OCI-LY7 (cell line): ENCODE measurements around the gene RP2. TPM values are rescaled to one million over a fixed set of nuclear protein-coding genes. Genes with fewer than 3 reads are reported as not detected.

Experiments used
- Bru-seq: library from RNA; stranded (reverse); fragments of 400-500 nt; gene quantifications from one replicate; lab custom pipeline; 2021; lab: Mats Ljungman, UMichigan
- BruChase-seq, 2 experiments: library from RNA; stranded (reverse); fragments of 400-500 nt; gene quantifications; one replicate each; lab custom pipeline; 2021; lab: Mats Ljungman, UMichigan
- BruUV-seq: library from RNA; stranded (reverse); fragments of 400-500 nt; replicated peaks from 2 replicates; lab custom pipeline; 2021; lab: Mats Ljungman, UMichigan
- CTCF ChIA-PET: fragments of 300-600 bp; sonication (Branson Sonifier 250); formaldehyde crosslinking; loops from one replicate; lab custom pipeline; 2022; ENCODE audit warnings: antibody characterized with exemption; ENCODE audit not compliant: unreplicated experiment; lab: Charles Lee
- POLR2A ChIA-PET: fragments of 300-600 bp; sonication (Branson Sonifier 250); formaldehyde crosslinking; loops from one replicate; lab custom pipeline; 2022; ENCODE audit warnings: antibody characterized with exemption; lab: Charles Lee
- DNase-seq: peaks from one replicate; pipeline ENCODE4 v3.0.0-alpha.2; 2015; ENCODE audit warnings: low spot score
- H2AFZ ChIP-seq: fragments of 200-600 bp; sonication (generic), shearing (Covaris generic); 2 replicates; pipeline ENCODE4 v1.6.1; 2014; ENCODE audit warnings: mild to moderate bottlenecking, antibody characterized with exemption, low read length, moderate library complexity
- H3K27ac ChIP-seq: fragments of 200-600 bp; sonication (generic); 2 replicates; pipeline ENCODE4 v1.5.1; 2014; ENCODE audit warnings: mixed run types, low read depth, mild to moderate bottlenecking, moderate library complexity, low read length, inconsistent platforms; ENCODE audit not compliant: poor library complexity, severe bottlenecking
- H3K36me3 ChIP-seq: fragments of 200-600 bp; sonication (generic); 2 replicates; pipeline ENCODE4 v1.6.1; 2014; ENCODE audit warnings: mild to moderate bottlenecking, antibody characterized with exemption, low read length, moderate library complexity, mixed read lengths; ENCODE audit not compliant: insufficient read depth
- H3K4me1 ChIP-seq: fragments of 200-600 bp; sonication (generic); 2 replicates; pipeline ENCODE4 v1.5.1; 2014; ENCODE audit warnings: mild to moderate bottlenecking, low read length; ENCODE audit not compliant: insufficient read depth, poor library complexity, severe bottlenecking
- H3K4me2 ChIP-seq: fragments of 200-600 bp; sonication (generic); 2 replicates; pipeline ENCODE4 v1.6.1; 2014; ENCODE audit warnings: mild to moderate bottlenecking, low read length
- H3K4me3 ChIP-seq: fragments of 200-600 bp; sonication (generic); 2 replicates; pipeline ENCODE4 v1.5.1; 2014; ENCODE audit warnings: mild to moderate bottlenecking, low read depth, low read length; ENCODE audit not compliant: poor library complexity, severe bottlenecking
- H3K79me2 ChIP-seq: fragments of 200-600 bp; sonication (generic); 2 replicates; pipeline ENCODE4 v1.6.1; 2016; ENCODE audit warnings: low read depth, mild to moderate bottlenecking, low read length, moderate library complexity, mixed read lengths; ENCODE audit not compliant: insufficient read depth
- H3K9me2 ChIP-seq: fragments of 200-600 bp; sonication (generic); 2 replicates; pipeline ENCODE4 v1.6.1; 2016; ENCODE audit warnings: mild to moderate bottlenecking, low read length, mixed read lengths; ENCODE audit not compliant: insufficient read depth
- H3K9me3 ChIP-seq: fragments of 200-600 bp; sonication (generic); 2 replicates; pipeline ENCODE4 v1.6.1; 2014; ENCODE audit warnings: mild to moderate bottlenecking, mixed run types, low read length, mixed read lengths
- H4K20me1 ChIP-seq: fragments of 200-600 bp; sonication (generic); 2 replicates; pipeline ENCODE4 v1.6.1; 2014; ENCODE audit warnings: mild to moderate bottlenecking, antibody characterized with exemption, low read length, moderate library complexity, mixed read lengths; ENCODE audit not compliant: insufficient read depth
- CTCF ChIP-seq: fragments of 200-600 bp; sonication (generic); conservative IDR thresholded peaks from 2 replicates; pipeline ENCODE4 v1.5.1; 2014; ENCODE audit warnings: mild to moderate bottlenecking, antibody characterized with exemption, low read length, moderate library complexity, mixed read lengths
- EZH2phosphoT487 ChIP-seq: fragments of 200-600 bp; sonication (generic); IDR thresholded peaks from 2 replicates; pipeline ENCODE4 v1.6.1; 2018; ENCODE audit warnings: low read depth, borderline replicate concordance, mild to moderate bottlenecking, mixed run types, antibody characterized with exemption, low read length, moderate library complexity, mixed read lengths
- intact Hi-C: fragments of 100-400 bp; cut with micrococcal nuclease; formaldehyde crosslinking; loops from one replicate; pipeline ENCODE4 v1.10.0; 2022; ENCODE audit not compliant: unreplicated experiment
- long read RNA-seq: library from polyadenylated mRNA; stranded (forward); transcript quantifications from one replicate; pipeline ENCODE4 v2.0.0, GENCODE V29; 2022
- total RNA-seq, 2 experiments: library from RNA; depleted of rRNA in 1 of 2; stranded (reverse); fragments of >200 nt in 1 of 2; shearing (Covaris generic) in 1 of 2; gene quantifications; 2 replicates each; pipeline ENCODE4 v1.2.3, GENCODE V29; 2014 to 2022

The RP2 gene
- total RNA-seq (2014; rRNA removed; shearing (Covaris generic)) = 12.0 and 12.7 TPM in 2 replicates
- total RNA-seq (2022) = 14.4 and 15.4 TPM in 2 replicates
- percentile 72 among the genes with signal in this experiment for Bru-seq, nascent RNA
- BruChase-seq, experiment 1, labeled RNA remaining after a 6-hour chase = percentile 62 among the genes with signal in this experiment
- BruChase-seq, experiment 2, labeled RNA remaining after a 2-hour chase = percentile 77 among the genes with signal in this experiment
- long read RNA-seq, transcript RP2-201 (5 exons, 3,803 nt) = major isoform, 91 of 94 reads
- long read RNA-seq, partial matches to known transcripts = 1 of 94 reads
- long read RNA-seq, other reads (novel, unspliced or antisense) = 2 of 94 reads

- POLR2A ChIA-PET = interaction anchor here (0.5 to 1.3 kb wide), 3 partner anchors 21 to 298 kb away, joined by 3 to 7 read pairs (median 4); no protein-coding TSS in a partner anchor
- Histone ChIP-seq H3K9me3 (no peaks in the 10 kb centered on the region), H3K27ac (peak within 1 kb of the TSS; percentile 71), H3K9me2 (no peaks in the 10 kb centered on the region), H3K4me2 (peak within 1 kb of the TSS; percentile 88), H4K20me1 (peaks cover 7% of the 10 kb centered on the region; the same call in 1 of the 2 replicates), H3K36me3 (no peaks in the 10 kb centered on the region), H2AFZ (peak within 1 kb of the TSS; percentile 84; the same call in 1 of the 2 replicates), H3K79me2 (peaks cover 50% of the 10 kb centered on the region), H3K4me1 (peaks cover 58% of the 10 kb centered on the region), H3K4me3 (peak within 1 kb of the TSS; percentile 90)
- CTCF ChIA-PET = no interaction called here
- intact Hi-C loops = loop anchor here (2.0 kb wide), 1 partner anchor 82 kb away; no protein-coding TSS in a partner anchor
- no peak for TF ChIP-seq CTCF
- TF ChIP-seq EZH2phosphoT487 = no peak
- no TSS peak for BruUV-seq
- DNase-seq = peak; percentile 95
Observed at GRCh38 chrX:46836701-46837557, at the start of gene RP2. TSS of gene RP2 (plus strand) at chrX:46837043. CDS start at chrX:46837101, 58 bp downstream.

GRCh38 chrX:46788902-46789301 is 47.9 kb upstream of the RP2 start:
- Histone ChIP-seq H3K9me2 (no peaks in the 10 kb centered on the region), H3K4me2 (no peak overlapping the region), H3K4me3 (no peak overlapping the region), H3K9me3 (no peaks in the 10 kb centered on the region), H3K4me1 (peaks cover 13% of the 10 kb centered on the region), H3K36me3 (no peaks in the 10 kb centered on the region), H3K79me2 (no peaks in the 10 kb centered on the region), H2AFZ (no peak overlapping the region), H3K27ac (no peak overlapping the region), H4K20me1 (no peaks in the 10 kb centered on the region)
- CTCF ChIA-PET = no interaction called here
- DNase-seq = no peak
- BruUV-seq = no TSS peak
- POLR2A ChIA-PET = interaction anchor here (0.7 kb wide), 1 partner anchor 19 kb away, joined by 3 read pairs; no protein-coding TSS in a partner anchor
- intact Hi-C loops = no loop called here
- no peak for TF ChIP-seq EZH2phosphoT487
- TF ChIP-seq CTCF = no peak
